Measurements from ENCODE around the gene NCOA1.
"Not testable (repeated sequence)": the region's sequence is repeated elsewhere in the genome, so short reads cannot be mapped to it uniquely, and the experiment has no call there.

The NCOA1 gene

GRCh38 chr2:24505534-24506275 is 14.7 kb downstream of the NCOA1 start:
- DNase-seq (ENCODE audit: low read depth, low spot score): no peak

DNA sequence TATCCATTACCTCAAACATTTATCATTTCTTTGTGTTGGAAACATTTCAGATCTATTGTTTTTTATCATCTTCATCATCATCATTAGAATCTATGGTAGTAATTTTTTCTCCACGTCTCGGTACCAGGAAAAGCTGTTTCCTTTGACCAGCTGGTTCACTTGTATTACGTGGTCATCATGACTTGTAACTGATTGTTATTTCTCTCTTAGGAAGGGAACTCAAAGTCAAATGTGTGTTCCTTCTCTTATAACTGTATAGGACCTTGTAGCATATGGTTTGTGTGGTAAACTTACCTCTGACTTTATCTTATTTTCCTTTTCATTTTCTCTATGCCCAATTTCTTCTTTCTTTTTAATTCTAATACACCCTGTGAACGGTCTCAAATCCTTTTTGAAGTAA is 16.5 kb downstream of the NCOA1 start:
- no peak for DNase-seq (ENCODE audit: low read depth, low spot score)

DNA sequence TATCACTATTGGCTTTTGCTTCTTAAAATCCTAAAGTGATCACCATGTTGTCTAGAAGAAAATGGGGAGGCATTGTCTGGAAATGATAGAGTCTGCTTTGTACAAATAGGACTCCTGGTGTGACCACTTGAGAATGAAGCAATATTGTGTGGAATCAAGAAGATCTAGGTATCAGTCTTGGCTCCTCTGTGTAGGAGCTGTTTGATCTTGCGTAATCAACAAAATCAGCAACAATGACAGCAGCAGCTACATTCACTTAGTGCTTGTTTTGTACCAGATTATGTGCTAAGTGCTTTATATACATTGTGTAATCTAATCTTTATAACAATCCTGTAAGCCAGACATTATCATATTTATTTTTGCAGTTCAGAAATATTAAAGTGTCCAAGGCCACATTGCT is 17.8 kb downstream of the NCOA1 start:
- no peak for DNase-seq (ENCODE audit: low read depth, low spot score)

GRCh38 chr2:24509425-24509824 is 18.4 kb downstream of the NCOA1 start:
- DNase-seq (ENCODE audit: low read depth, low spot score): no peak

DNA sequence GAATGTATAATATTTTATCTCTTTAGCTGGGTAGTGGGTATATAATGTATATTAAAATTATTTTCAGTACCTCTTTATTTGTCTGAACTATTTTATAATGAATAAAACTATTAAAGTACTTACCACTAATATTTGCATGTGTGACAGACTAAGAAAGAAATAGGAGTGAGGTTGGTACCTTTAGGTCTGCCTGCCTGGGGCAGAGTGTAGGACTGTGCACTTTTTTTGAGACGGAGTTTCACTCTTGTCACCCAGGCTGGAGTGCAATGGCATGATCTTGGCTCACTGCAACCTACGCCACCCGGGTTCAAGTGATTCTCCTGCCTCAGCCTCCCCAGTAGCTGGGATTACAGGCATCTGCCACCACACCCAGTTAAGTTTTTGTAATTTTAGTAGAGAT is 18.8 kb downstream of the NCOA1 start:
- no peak for DNase-seq (ENCODE audit: low read depth, low spot score)

DNA sequence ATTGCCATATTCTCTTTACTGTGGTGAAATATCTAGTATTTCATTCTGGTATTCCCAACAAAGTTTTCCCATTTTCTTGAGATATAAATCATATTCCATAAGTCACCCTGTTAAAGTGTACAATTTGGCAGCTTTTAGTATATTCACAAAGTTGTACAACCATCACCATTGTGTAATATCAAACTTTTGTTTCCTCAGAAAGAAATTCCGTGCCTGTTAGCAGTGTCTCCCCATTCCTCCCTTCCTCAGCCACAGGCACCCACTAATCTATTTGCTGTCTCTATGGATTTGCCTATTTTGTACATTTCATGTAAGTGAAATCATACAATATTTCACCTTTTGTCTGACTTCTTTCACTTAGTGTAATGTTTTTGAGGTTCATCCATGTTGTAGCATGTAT is 19.7 kb downstream of the NCOA1 start:
- DNase-seq (ENCODE audit: low read depth, low spot score): no peak

GRCh38 chr2:24511198-24511597 is 20.1 kb downstream of the NCOA1 start:
- no peak for DNase-seq (ENCODE audit: low read depth, low spot score)

DNA sequence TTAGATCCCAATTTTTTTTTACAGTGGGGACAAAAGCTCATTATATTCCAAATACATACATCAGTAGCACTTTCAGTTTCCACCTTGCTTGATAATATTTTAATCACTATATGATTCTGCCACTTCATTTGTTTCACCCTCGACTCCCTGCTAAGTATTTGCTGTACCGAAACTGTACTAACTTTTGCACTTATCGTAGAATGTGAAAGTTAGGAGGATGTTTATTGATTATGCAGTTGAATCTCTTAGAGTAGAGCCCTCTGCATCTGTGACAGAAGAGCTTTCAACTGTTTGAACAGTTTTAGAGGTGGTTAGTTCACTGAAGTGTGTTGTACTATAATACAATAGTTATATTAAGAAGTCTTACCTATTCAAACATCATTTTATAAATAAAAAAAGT is 20.8 kb downstream of the NCOA1 start:
- DNase-seq (ENCODE audit: low read depth, low spot score): no peak

DNA sequence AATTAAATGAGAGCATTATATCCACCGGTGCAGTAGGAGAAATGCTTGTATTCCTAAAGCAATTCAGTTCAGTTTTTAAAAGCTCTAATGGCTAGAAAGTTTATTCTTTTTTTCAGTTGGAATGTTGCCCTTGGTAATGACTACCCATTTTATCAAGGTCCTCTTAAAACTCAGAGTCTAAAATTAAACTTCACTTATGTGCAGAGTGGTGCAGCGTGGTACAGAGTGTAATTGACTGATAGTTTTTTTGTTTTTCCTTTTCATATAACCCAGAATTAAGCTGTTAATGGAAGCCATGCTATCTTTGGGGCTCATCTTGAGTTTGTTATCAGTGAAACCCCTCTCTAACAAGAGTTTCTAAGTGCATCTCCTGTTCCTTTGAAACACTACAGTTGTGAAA is 21.4 kb downstream of the NCOA1 start:
- DNase-seq (ENCODE audit: low read depth, low spot score): no peak

DNA sequence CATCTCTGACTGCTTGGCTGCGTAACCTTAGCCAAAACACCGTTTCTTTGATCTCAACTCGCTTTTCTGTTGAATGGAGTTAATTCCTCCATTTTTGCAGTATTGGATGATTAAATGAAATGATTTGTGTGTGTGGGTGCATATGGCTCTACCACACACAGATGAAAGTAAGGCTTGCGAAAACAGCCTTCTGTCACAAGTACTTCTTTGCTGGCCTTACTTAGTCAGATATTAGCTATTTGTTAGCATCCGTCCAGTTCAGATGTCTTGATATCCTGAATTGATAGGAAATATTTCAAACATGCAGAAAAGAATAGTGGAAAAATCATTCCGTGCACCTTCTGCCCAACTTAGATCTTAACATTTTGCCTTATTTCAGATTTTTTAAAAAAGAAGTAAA is 21.8 kb downstream of the NCOA1 start:
- no peak for DNase-seq (ENCODE audit: low read depth, low spot score)

GRCh38 chr2:24513281-24514071 is 22.4 kb downstream of the NCOA1 start:
- DNase-seq (ENCODE audit: low read depth, low spot score): no peak

DNA sequence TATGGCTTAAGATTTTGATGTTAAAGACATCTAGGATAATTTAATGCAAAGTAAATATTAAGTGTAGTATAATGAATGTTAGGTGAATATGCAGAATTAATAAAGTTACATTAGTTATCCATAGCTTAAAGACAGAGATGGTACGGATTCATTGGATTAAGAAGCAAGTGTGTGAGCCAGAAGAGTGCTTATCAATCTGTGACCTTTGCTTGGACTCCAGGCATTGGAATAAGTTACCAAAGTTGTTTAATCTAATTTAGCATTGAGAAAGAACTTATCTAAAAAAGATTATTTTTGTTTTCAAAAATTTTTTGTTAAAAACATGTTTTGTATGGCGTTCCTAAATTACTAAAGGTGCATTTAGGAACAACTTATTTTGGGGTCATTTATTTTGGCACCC is 23.8 kb downstream of the NCOA1 start:
- no peak for DNase-seq (ENCODE audit: low read depth, low spot score)

- no peak for DNase-seq (ENCODE audit: low read depth, low spot score)
These were observed 24.3 kb downstream of the NCOA1 start for GRCh38 chr2:24515335-24515734.

GRCh38 chr2:24515831-24516230 is 24.8 kb downstream of the NCOA1 start:
- no peak for DNase-seq (ENCODE audit: low read depth, low spot score)

- no peak for DNase-seq (ENCODE audit: low read depth, low spot score)
These were observed 26.2 kb downstream of the NCOA1 start for GRCh38 chr2:24517247-24517646.

GRCh38 chr2:24520175-24520574 is 29.1 kb downstream of the NCOA1 start:
- DNase-seq (ENCODE audit: low read depth, low spot score): no peak

DNA sequence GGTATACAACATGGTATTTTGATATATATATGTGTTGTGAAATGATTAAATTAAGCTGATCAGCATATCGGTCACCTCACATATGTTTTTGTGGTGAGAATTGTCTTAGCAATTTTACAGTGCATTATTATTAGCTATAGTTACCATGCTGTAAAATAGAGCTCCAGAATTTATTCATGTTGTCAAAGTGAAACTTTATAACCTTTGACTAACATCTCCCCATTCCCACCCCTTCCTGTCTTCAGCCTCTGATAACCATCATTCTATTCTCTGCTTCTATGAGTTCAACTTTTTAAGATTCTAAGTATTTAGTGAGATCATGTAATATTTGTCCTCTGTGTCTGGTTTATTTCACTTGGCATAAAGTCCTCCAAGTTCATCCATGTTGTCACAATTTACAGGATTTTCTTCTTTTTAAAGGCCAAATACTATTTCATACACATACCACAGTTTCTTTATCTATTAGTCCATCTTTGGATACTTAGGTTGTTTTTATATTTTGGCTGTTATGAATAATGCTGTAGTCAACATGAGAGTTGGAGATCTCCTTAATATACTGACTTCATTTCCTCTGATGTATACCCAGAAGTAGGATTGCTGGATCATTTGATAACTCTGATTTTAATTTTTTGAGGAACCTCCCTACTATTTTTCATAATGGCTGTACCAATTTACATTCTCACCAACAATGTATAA is 30.3 kb downstream of the NCOA1 start:
- DNase-seq (ENCODE audit: low read depth, low spot score): no peak

GRCh38 chr2:24521975-24522639 is 31.1 kb downstream of the NCOA1 start:
- no peak for DNase-seq (ENCODE audit: low read depth, low spot score)

DNA sequence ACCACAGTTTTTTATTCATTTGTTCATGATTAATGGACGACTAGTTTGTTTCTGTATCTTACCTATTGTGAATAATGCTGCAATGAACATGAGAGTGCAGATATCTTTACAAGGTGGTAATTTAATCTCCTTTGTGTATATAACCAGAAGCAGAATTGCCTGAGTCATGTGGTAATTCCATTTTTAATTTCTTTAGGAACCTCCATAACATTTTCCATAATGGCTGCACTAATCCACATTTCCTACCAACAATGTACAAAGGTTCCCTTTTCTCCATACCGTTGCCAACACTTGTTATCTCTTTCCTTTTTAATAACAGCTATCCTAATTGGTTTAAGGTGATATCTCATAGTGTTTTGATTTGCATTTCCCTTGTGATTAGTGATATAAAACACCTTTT is 36.5 kb downstream of the NCOA1 start:
- DNase-seq (ENCODE audit: low read depth, low spot score): no peak

GRCh38 chr2:24530796-24531195 is 39.7 kb downstream of the NCOA1 start:
- no peak for DNase-seq (ENCODE audit: low read depth, low spot score)

GRCh38 chr2:24531610-24532009 is 40.6 kb downstream of the NCOA1 start:
- not testable (repeated sequence) for DNase-seq (ENCODE audit: low read depth, low spot score)

- not testable (repeated sequence) for DNase-seq (ENCODE audit: low read depth, low spot score)
These were observed 41.0 kb downstream of the NCOA1 start for GRCh38 chr2:24532057-24532456.
